HepG2 (cell line): ENCODE results near the gene ERF. TPM values are rescaled to one million over a fixed set of nuclear protein-coding genes. Genes with fewer than 3 reads are reported as not detected.

ENCODE experiments used
- FOXA1 ChIP-seq, 2 experiments: fragments of 450-650 bp in 1 of 2; sonication (generic) in 1 of 2; formaldehyde crosslinking in 1 of 2; IDR thresholded peaks; 2 replicates each; pipeline versions ENCODE4 v1.4.0 to v1.6.1; 2016 to 2020; ENCODE audit warnings: missing genetic modification reagents in 1 of 2
- HCFC1 ChIP-seq: fragments of 150-350 bp; IDR thresholded peaks from 2 replicates; pipeline ENCODE4 v1.6.1; 2014; ENCODE audit warnings: low read depth, low read length
- MXD4 ChIP-seq: IDR thresholded peaks from 2 replicates; pipeline ENCODE4 v1.6.1; 2016; ENCODE audit warnings: mild to moderate bottlenecking, missing biosample characterization, missing genetic modification reagents
- NFKB2 ChIP-seq: sonication (generic); formaldehyde crosslinking; IDR thresholded peaks from 2 replicates; pipeline ENCODE4 v1.4.0; 2020; ENCODE audit warnings: missing genetic modification reagents, borderline replicate concordance
- RXRA ChIP-seq: sonication (generic); formaldehyde crosslinking; IDR thresholded peaks from 2 replicates; pipeline ENCODE4 v1.5.1; 2020; ENCODE audit warnings: missing genetic modification reagents
- ZNF207 ChIP-seq: fragments of 450-650 bp; IDR thresholded peaks from 2 replicates; pipeline ENCODE4 v1.6.1; 2016; ENCODE audit warnings: antibody characterized with exemption, borderline replicate concordance
- ZNF598 ChIP-seq: sonication (generic); formaldehyde crosslinking; IDR thresholded peaks from 2 replicates; pipeline ENCODE4 v1.5.1; 2020; ENCODE audit warnings: mild to moderate bottlenecking, missing genetic modification reagents, borderline replicate concordance
- polyA plus RNA-seq, 8 experiments: library from polyadenylated mRNA; depleted of rRNA in 3 of 8; stranded (reverse) in 7 of 8; unstranded in 1 of 8; fragments of >200 nt; fragmentation: Illumina TruSeq in 4 of 8; extraction: Trizol in 4 of 8; gene quantifications; 2 replicates each; pipeline versions ENCODE4 v1.2.1 to v1.2.3, GENCODE V29; 2011 to 2016; ENCODE audit warnings: low read depth in 4 of 8, missing spikeins in 1 of 8, mixed read lengths in 1 of 8; ENCODE audit not compliant: insufficient read depth in 1 of 8
- total RNA-seq, 5 experiments: library from RNA; depleted of rRNA; stranded (reverse); fragments of >200 nt; fragmentation: Illumina TruSeq; extraction: Trizol; gene quantifications; 2 replicates each; pipeline ENCODE4 v1.2.3, GENCODE V29; 2016; ENCODE audit warnings: low read depth in 1 of 5
- TF ChIP-seq, protein P1 (sequence below): sonication (generic); formaldehyde crosslinking; IDR thresholded peaks from 2 replicates; pipeline ENCODE4 v1.4.0; 2020; ENCODE audit warnings: mild to moderate bottlenecking, missing genetic modification reagents
- TF ChIP-seq, protein P2 (sequence below): sonication (generic); formaldehyde crosslinking; IDR thresholded peaks from 2 replicates; pipeline ENCODE4 v1.5.0; 2020; ENCODE audit warnings: missing genetic modification reagents, mild to moderate bottlenecking, borderline replicate concordance
- TF ChIP-seq, protein P3 (sequence below), 2 experiments: sonication (generic) in 1 of 2; formaldehyde crosslinking in 1 of 2; IDR thresholded peaks; 2 replicates each; pipeline versions ENCODE4 v1.5.1 to v1.6.1; 2011 to 2020; ENCODE audit warnings: borderline replicate concordance in 1 of 2, low read depth in 1 of 2, low read length in 1 of 2, mild to moderate bottlenecking in 1 of 2, missing genetic modification reagents in 1 of 2, moderate library complexity in 1 of 2
- TF ChIP-seq, protein P4 (sequence below): sonication (generic); formaldehyde crosslinking; IDR thresholded peaks from 2 replicates; pipeline ENCODE4 v1.8.0; 2022; ENCODE audit warnings: missing genetic modification reagents, mild to moderate bottlenecking, borderline replicate concordance
- TF ChIP-seq, protein P5 (sequence below): fragments of 450-650 bp; IDR thresholded peaks from 2 replicates; pipeline ENCODE4 v1.6.1; 2016
- TF ChIP-seq, protein P6 (sequence below): IDR thresholded peaks from 2 replicates; pipeline ENCODE4 v1.6.1; 2012; ENCODE audit warnings: low read depth, low read length, improper control_type of control experiment

Gene ERF
- total and polyA plus RNA-seq, 2 of the 13 experiments (the other 11 are each of a cell fraction or from before 2014, with no cell fraction given) = 67.1 to 69.9 TPM

DNA sequence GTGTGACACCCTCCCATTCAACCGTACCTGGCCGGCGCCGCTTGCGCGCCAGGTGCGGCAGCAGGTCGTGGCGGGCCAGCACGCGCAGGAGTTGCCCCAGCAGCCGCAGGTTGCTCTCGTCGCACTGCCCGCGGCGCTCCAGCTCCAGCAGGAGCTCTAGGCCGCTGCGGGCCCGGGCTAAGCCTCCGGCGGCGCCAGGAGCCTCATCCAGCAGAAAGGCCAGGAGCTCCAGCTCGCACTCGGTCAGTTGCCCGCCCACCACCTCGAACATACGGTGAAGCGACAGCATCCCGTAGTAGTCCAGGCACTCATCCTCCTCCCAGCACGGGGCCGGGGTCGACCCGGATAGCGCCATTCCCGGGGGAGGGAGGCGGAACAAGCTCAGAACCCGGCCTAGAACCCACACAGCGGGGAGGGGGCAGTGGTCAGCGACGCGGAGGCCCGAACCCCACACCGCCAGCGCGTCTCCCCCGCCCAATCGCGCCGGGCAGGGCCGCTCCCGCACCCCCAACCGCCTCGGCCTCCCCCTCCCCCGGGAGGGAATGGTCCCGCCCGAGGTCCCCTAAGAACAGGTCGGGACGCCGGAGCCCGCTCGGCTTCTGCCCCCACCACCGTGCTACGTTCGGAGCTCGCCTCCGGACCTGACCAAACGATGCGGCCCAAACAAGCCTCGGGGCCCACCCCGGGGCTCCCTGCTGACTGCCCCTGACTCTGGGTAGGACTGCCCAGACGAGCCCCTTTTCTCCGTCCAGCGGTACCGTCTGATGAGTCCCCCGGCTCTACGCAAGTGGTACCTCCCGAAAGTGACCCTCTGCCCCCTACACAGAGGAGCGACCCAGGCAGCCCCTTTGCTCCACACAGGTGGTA, 38.0 kb downstream of the ERF start (continued):
- TF ChIP-seq, protein P1, sequence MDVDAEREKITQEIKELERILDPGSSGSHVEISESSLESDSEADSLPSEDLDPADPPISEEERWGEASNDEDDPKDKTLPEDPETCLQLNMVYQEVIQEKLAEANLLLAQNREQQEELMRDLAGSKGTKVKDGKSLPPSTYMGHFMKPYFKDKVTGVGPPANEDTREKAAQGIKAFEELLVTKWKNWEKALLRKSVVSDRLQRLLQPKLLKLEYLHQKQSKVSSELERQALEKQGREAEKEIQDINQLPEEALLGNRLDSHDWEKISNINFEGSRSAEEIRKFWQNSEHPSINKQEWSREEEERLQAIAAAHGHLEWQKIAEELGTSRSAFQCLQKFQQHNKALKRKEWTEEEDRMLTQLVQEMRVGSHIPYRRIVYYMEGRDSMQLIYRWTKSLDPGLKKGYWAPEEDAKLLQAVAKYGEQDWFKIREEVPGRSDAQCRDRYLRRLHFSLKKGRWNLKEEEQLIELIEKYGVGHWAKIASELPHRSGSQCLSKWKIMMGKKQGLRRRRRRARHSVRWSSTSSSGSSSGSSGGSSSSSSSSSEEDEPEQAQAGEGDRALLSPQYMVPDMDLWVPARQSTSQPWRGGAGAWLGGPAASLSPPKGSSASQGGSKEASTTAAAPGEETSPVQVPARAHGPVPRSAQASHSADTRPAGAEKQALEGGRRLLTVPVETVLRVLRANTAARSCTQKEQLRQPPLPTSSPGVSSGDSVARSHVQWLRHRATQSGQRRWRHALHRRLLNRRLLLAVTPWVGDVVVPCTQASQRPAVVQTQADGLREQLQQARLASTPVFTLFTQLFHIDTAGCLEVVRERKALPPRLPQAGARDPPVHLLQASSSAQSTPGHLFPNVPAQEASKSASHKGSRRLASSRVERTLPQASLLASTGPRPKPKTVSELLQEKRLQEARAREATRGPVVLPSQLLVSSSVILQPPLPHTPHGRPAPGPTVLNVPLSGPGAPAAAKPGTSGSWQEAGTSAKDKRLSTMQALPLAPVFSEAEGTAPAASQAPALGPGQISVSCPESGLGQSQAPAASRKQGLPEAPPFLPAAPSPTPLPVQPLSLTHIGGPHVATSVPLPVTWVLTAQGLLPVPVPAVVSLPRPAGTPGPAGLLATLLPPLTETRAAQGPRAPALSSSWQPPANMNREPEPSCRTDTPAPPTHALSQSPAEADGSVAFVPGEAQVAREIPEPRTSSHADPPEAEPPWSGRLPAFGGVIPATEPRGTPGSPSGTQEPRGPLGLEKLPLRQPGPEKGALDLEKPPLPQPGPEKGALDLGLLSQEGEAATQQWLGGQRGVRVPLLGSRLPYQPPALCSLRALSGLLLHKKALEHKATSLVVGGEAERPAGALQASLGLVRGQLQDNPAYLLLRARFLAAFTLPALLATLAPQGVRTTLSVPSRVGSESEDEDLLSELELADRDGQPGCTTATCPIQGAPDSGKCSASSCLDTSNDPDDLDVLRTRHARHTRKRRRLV (CRISPR knock-in tag) = no peak
- TF ChIP-seq NFKB2 (CRISPR knock-in tag) (no peak), HCFC1 (no peak), ZNF598 (CRISPR knock-in tag) (no peak), MXD4 (0 out of 2 replicates have a peak, but pooled peaks have one; percentile 63), RXRA (0 out of 2 replicates have a peak, but pooled peaks have one; percentile 9), ZNF207 (no peak), FOXA1 (IDR thresholded peaks at IDR 0.05) (no peak), FOXA1 (CRISPR knock-in tag; IDR thresholded peaks at IDR 0.05) (no peak)
- TF ChIP-seq, protein P2, sequence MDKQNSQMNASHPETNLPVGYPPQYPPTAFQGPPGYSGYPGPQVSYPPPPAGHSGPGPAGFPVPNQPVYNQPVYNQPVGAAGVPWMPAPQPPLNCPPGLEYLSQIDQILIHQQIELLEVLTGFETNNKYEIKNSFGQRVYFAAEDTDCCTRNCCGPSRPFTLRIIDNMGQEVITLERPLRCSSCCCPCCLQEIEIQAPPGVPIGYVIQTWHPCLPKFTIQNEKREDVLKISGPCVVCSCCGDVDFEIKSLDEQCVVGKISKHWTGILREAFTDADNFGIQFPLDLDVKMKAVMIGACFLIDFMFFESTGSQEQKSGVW (CRISPR knock-in tag) = 0 out of 2 replicates have a peak, but pooled peaks have one; percentile 25
- TF ChIP-seq, protein P3, sequence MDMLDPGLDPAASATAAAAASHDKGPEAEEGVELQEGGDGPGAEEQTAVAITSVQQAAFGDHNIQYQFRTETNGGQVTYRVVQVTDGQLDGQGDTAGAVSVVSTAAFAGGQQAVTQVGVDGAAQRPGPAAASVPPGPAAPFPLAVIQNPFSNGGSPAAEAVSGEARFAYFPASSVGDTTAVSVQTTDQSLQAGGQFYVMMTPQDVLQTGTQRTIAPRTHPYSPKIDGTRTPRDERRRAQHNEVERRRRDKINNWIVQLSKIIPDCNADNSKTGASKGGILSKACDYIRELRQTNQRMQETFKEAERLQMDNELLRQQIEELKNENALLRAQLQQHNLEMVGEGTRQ (IDR thresholded peaks at IDR 0.05; ENCODE audit: low read depth, low read length) = no peak
- TF ChIP-seq, protein P3 (CRISPR knock-in tag; IDR thresholded peaks at IDR 0.05; ENCODE audit: borderline replicate concordance) = no peak
- TF ChIP-seq, protein P4, sequence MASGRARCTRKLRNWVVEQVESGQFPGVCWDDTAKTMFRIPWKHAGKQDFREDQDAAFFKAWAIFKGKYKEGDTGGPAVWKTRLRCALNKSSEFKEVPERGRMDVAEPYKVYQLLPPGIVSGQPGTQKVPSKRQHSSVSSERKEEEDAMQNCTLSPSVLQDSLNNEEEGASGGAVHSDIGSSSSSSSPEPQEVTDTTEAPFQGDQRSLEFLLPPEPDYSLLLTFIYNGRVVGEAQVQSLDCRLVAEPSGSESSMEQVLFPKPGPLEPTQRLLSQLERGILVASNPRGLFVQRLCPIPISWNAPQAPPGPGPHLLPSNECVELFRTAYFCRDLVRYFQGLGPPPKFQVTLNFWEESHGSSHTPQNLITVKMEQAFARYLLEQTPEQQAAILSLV = no peak
- TF ChIP-seq, protein P5, sequence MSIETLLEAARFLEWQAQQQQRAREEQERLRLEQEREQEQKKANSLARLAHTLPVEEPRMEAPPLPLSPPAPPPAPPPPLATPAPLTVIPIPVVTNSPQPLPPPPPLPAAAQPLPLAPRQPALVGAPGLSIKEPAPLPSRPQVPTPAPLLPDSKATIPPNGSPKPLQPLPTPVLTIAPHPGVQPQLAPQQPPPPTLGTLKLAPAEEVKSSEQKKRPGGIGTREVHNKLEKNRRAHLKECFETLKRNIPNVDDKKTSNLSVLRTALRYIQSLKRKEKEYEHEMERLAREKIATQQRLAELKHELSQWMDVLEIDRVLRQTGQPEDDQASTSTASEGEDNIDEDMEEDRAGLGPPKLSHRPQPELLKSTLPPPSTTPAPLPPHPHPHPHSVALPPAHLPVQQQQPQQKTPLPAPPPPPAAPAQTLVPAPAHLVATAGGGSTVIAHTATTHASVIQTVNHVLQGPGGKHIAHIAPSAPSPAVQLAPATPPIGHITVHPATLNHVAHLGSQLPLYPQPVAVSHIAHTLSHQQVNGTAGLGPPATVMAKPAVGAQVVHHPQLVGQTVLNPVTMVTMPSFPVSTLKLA = no peak
- TF ChIP-seq, protein P6, sequence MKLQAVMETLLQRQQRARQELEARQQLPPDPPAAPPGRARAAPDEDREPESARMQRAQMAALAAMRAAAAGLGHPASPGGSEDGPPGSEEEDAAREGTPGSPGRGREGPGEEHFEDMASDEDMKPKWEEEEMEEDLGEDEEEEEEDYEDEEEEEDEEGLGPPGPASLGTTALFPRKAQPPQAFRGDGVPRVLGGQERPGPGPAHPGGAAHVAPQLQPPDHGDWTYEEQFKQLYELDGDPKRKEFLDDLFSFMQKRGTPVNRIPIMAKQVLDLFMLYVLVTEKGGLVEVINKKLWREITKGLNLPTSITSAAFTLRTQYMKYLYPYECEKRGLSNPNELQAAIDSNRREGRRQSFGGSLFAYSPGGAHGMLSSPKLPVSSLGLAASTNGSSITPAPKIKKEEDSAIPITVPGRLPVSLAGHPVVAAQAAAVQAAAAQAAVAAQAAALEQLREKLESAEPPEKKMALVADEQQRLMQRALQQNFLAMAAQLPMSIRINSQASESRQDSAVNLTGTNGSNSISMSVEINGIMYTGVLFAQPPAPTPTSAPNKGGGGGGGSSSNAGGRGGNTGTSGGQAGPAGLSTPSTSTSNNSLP = no peak
